ENCODE data around the gene FOXJ2.
"Not testable (repeated sequence)": the region's sequence is repeated elsewhere in the genome, so short reads cannot be mapped to it uniquely, and the experiment has no call there.

FOXJ2 gene

GRCh38 chr12:8088574-8088973, 56.1 kb downstream of the FOXJ2 start:
- no peak overlapping the region for H3K27ac Mint-ChIP-seq
- no peaks in the 10 kb centered on the region for H3K9me3 Mint-ChIP-seq

GRCh38 chr12:8089277-8089676, 56.8 kb downstream of the FOXJ2 start:
- not testable (repeated sequence) for H3K27me3 Mint-ChIP-seq (ENCODE audit: low read depth); H3K9me3 Mint-ChIP-seq; H3K4me3 Mint-ChIP-seq; H3K27ac Mint-ChIP-seq
- Mint-ChIP-seq H3K36me3 (ENCODE audit: low read depth) (peaks cover 47% of the 10 kb centered on the region), H3K4me1 (peaks cover 21% of the 10 kb centered on the region)

More at GRCh38 chr12:8088574-8088973, 56.1 kb downstream of the FOXJ2 start:
- Mint-ChIP-seq H3K27me3 (ENCODE audit: low read depth) (no peaks in the 10 kb centered on the region), H3K4me1 (peaks cover 26% of the 10 kb centered on the region), H3K36me3 (ENCODE audit: low read depth) (peaks cover 41% of the 10 kb centered on the region), H3K4me3 (no peak overlapping the region)
- no peak for TF ChIP-seq CTCF (IDR thresholded peaks at IDR 0.05; ENCODE audit: unreplicated experiment in 3 of 3)

- Mint-ChIP-seq H3K4me1 (peaks cover 17% of the 10 kb centered on the region), H3K36me3 (ENCODE audit: low read depth) (peaks cover 51% of the 10 kb centered on the region), H3K27me3 (ENCODE audit: low read depth) (no peaks in the 10 kb centered on the region), H3K27ac (no peak overlapping the region), H3K9me3 (no peaks in the 10 kb centered on the region), H3K4me3 (no peak overlapping the region)
- no peak for TF ChIP-seq CTCF (IDR thresholded peaks at IDR 0.05; ENCODE audit: unreplicated experiment in 3 of 3)
These were observed 57.2 kb downstream of the FOXJ2 start for GRCh38 chr12:8089716-8090115.

GRCh38 chr12:8093291-8093690, 60.8 kb downstream of the FOXJ2 start:
- Mint-ChIP-seq H3K27ac (no peak overlapping the region), H3K36me3 (ENCODE audit: low read depth) (peaks cover 79% of the 10 kb centered on the region), H3K9me3 (no peaks in the 10 kb centered on the region), H3K4me1 (peaks cover 7% of the 10 kb centered on the region), H3K4me3 (no peak overlapping the region), H3K27me3 (ENCODE audit: low read depth) (no peaks in the 10 kb centered on the region)
- no peak for TF ChIP-seq CTCF (IDR thresholded peaks at IDR 0.05; ENCODE audit: unreplicated experiment in 3 of 3)

- H3K27me3 Mint-ChIP-seq (ENCODE audit: low read depth), result no peaks in the 10 kb centered on the region
- TF ChIP-seq CTCF (IDR thresholded peaks at IDR 0.05; ENCODE audit: unreplicated experiment in 3 of 3), result no peak
- H3K4me1 Mint-ChIP-seq, result no peaks in the 10 kb centered on the region
- no peak overlapping the region for H3K27ac Mint-ChIP-seq
- no peak overlapping the region for H3K4me3 Mint-ChIP-seq
- peaks cover 77% of the 10 kb centered on the region for H3K36me3 Mint-ChIP-seq (ENCODE audit: low read depth)
- no peaks in the 10 kb centered on the region for H3K9me3 Mint-ChIP-seq
These were observed 63.9 kb downstream of the FOXJ2 start for GRCh38 chr12:8096281-8096915.

- no peaks in the 10 kb centered on the region for H3K27me3 Mint-ChIP-seq (ENCODE audit: low read depth)
- no peaks in the 10 kb centered on the region for H3K4me1 Mint-ChIP-seq
- H3K9me3 Mint-ChIP-seq, result peaks cover 7% of the 10 kb centered on the region
- no peak for TF ChIP-seq CTCF (IDR thresholded peaks at IDR 0.05; ENCODE audit: unreplicated experiment in 3 of 3)
- H3K27ac Mint-ChIP-seq, result no peak overlapping the region
- no peak overlapping the region for H3K4me3 Mint-ChIP-seq
- H3K36me3 Mint-ChIP-seq (ENCODE audit: low read depth), result peaks cover 73% of the 10 kb centered on the region
These were observed 66.7 kb downstream of the FOXJ2 start for GRCh38 chr12:8099235-8099634.

All from nephron (organoid).